HepG2 (cell line): ENCODE measurements around the gene THADA. TPM values are rescaled to one million over a fixed set of nuclear protein-coding genes. Genes with fewer than 3 reads are reported as not detected.

Experiments used
- ATAC-seq: fragments of 200-7000 bp; cut with Tn5 transposase; 3 replicates; pipeline ENCODE4 v1.9.1; 2020; ENCODE audit warnings: mild to moderate bottlenecking, moderate library complexity
- BruUV-seq: library from RNA; stranded (reverse); fragments of 400-500 nt; replicated peaks from 2 replicates; lab custom pipeline; 2021; lab: Mats Ljungman, UMichigan
- CTCF ChIA-PET: fragments of 300-600 bp; formaldehyde crosslinking; extraction: SDS; loops from one replicate; lab custom pipeline; 2021; ENCODE audit warnings: low total read pairs, inconsistent platforms, low intra/inter-chr PET ratio; lab: Yijun Ruan, JAX
- POLR2A ChIA-PET: fragments of 350-600 bp; sonication (Branson Sonifier 250); formaldehyde crosslinking; loops from one replicate; lab custom pipeline; 2020; ENCODE audit warnings: antibody characterized with exemption, inconsistent platforms; lab: Yijun Ruan, JAX
- DNase-seq: peaks from one replicate; pipeline ENCODE4 v3.0.0-alpha.2; 2015; ENCODE audit warnings: low spot score
- FAIRE-seq: peaks from 3 replicates; lab custom pipeline; 2011; peaks lifted over from hg19 to GRCh38; lab: Jason Lieb, UNC
- H2AFZ ChIP-seq: one replicate; pipeline ENCODE4 v1.6.1; 2011; ENCODE audit warnings: low read length, inconsistent platforms
- H3K27ac ChIP-seq: fragments of 300-600 bp; 3 replicates; pipeline ENCODE4 v1.8.0; 2011; ENCODE audit warnings: mixed run types, mild to moderate bottlenecking, mixed read lengths, low read length, inconsistent platforms; ENCODE audit not compliant: insufficient read depth; ENCODE audit errors: extremely low read length
- H3K27me3 ChIP-seq, 2 experiments: fragments of 200-600 bp in 1 of 2; 2 replicates in 1 of 2; 3 replicates in 1 of 2; pipeline versions ENCODE4 v1.6.0 to v1.8.0; 2011; ENCODE audit warnings: low read length in 2 of 2, mild to moderate bottlenecking in 2 of 2, moderate library complexity in 2 of 2, inconsistent platforms in 1 of 2; ENCODE audit not compliant: insufficient read depth in 2 of 2, control insufficient read depth in 1 of 2
- H3K36me3 ChIP-seq, 2 experiments: fragments of 200-600 bp in 1 of 2; replicated peaks in 1 of 2; 2 replicates in 1 of 2; 3 replicates in 1 of 2; pipeline versions ENCODE4 v1.5.1 to v1.8.0; 2011; ENCODE audit warnings: low read length in 2 of 2, inconsistent platforms in 1 of 2; ENCODE audit not compliant: insufficient read depth in 2 of 2, control insufficient read depth in 1 of 2
- H3K4me1 ChIP-seq: 2 replicates; pipeline ENCODE4 v1.5.1; 2012; ENCODE audit warnings: low read length, inconsistent platforms; ENCODE audit not compliant: insufficient read depth
- H3K4me2 ChIP-seq: 2 replicates; pipeline ENCODE4 v1.6.0; 2011; ENCODE audit warnings: low read depth, low read length, inconsistent platforms
- H3K4me3 ChIP-seq, 3 experiments: fragments of 200-600 bp in 1 of 3; sonication (generic), shearing (Covaris generic) in 1 of 3; replicated peaks in 1 of 3; 2 replicates each; pipeline ENCODE4 v1.5.1; 2011 to 2016; ENCODE audit warnings: low read length in 3 of 3, inconsistent platforms in 2 of 3, low read depth in 2 of 3, mild to moderate bottlenecking in 2 of 3, control low read depth in 1 of 3, mixed read lengths in 1 of 3; ENCODE audit not compliant: insufficient read depth in 1 of 3
- H3K79me2 ChIP-seq: one replicate; pipeline ENCODE4 v1.6.1; 2011; ENCODE audit warnings: low read length, inconsistent platforms; ENCODE audit not compliant: insufficient read depth
- H3K9ac ChIP-seq: 2 replicates; pipeline ENCODE4 v1.6.0; 2011; ENCODE audit warnings: mild to moderate bottlenecking, low read depth, low read length, inconsistent platforms; ENCODE audit not compliant: insufficient read depth
- H3K9me3 ChIP-seq: 2 replicates; pipeline ENCODE4 v1.5.1; 2012; ENCODE audit warnings: mild to moderate bottlenecking, low read length
- H4K20me1 ChIP-seq: 2 replicates; pipeline ENCODE4 v1.6.0; 2011; ENCODE audit warnings: inconsistent platforms, mild to moderate bottlenecking, low read length, moderate library complexity; ENCODE audit not compliant: insufficient read depth
- CBX5 ChIP-seq: sonication (generic); formaldehyde crosslinking; IDR thresholded peaks from 2 replicates; pipeline ENCODE4 v1.4.0; 2020; ENCODE audit warnings: missing genetic modification reagents, borderline replicate concordance
- ETV6 ChIP-seq: sonication (generic); formaldehyde crosslinking; conservative IDR thresholded peaks from 2 replicates; pipeline ENCODE4 v1.4.0; 2020; ENCODE audit warnings: missing genetic modification reagents
- KDM5A ChIP-seq: fragments of 200-600 bp; sonication (generic); IDR thresholded peaks from 2 replicates; pipeline ENCODE4 v1.7.0; 2018; ENCODE audit warnings: antibody characterized with exemption, mild to moderate bottlenecking, low read length, borderline replicate concordance
- NKX3-1 ChIP-seq: sonication (generic); formaldehyde crosslinking; IDR thresholded peaks from 2 replicates; pipeline ENCODE4 v1.5.0; 2020; ENCODE audit warnings: missing genetic modification reagents
- ZBTB1 ChIP-seq: sonication (generic); formaldehyde crosslinking; IDR thresholded peaks from 2 replicates; pipeline ENCODE4 v1.4.0; 2020; ENCODE audit warnings: missing genetic modification reagents, borderline replicate concordance
- ZNF260 ChIP-seq: sonication (generic); formaldehyde crosslinking; IDR thresholded peaks from 2 replicates; pipeline ENCODE4 v1.4.0; 2020; ENCODE audit warnings: missing genetic modification reagents, low read depth, mild to moderate bottlenecking, borderline replicate concordance
- ZNF776 ChIP-seq: sonication (generic); formaldehyde crosslinking; IDR thresholded peaks from 2 replicates; pipeline ENCODE4 v1.4.0; 2020; ENCODE audit warnings: mild to moderate bottlenecking, missing genetic modification reagents
- WGBS: methylation state at CpG from one replicate; pipeline ENCODE4 v1.1.6; 2017; ENCODE audit warnings: low lambda C conversion rate; 5-methylcytosine and 5-hydroxymethylcytosine counted together
- in situ Hi-C: cut with HindIII; loops from 2 replicates; pipeline ENCODE4 v1.10.0; 2017; ENCODE audit warnings: low pct_unique_long_range_greater_than_20kb; ENCODE audit not compliant: extremely low pct_ligation_motif_present
- intact Hi-C: fragments of 100-400 bp; cut with micrococcal nuclease; formaldehyde crosslinking; loops from one replicate; pipeline ENCODE4 v1.10.0; 2022; ENCODE audit not compliant: unreplicated experiment
- polyA plus RNA-seq, 8 experiments: library from polyadenylated mRNA; depleted of rRNA in 3 of 8; stranded (reverse) in 7 of 8; unstranded in 1 of 8; fragments of >200 nt; fragmentation: Illumina TruSeq in 4 of 8; extraction: Trizol in 4 of 8; gene quantifications; 2 replicates each; pipeline versions ENCODE4 v1.2.1 to v1.2.3, GENCODE V29; 2011 to 2016; ENCODE audit warnings: low read depth in 4 of 8, missing spikeins in 1 of 8, mixed read lengths in 1 of 8; ENCODE audit not compliant: insufficient read depth in 1 of 8
- total RNA-seq, 5 experiments: library from RNA; depleted of rRNA; stranded (reverse); fragments of >200 nt; fragmentation: Illumina TruSeq; extraction: Trizol; gene quantifications; 2 replicates each; pipeline ENCODE4 v1.2.3, GENCODE V29; 2016; ENCODE audit warnings: low read depth in 1 of 5
- TF ChIP-seq, protein P1 (sequence below): sonication (generic); IDR thresholded peaks from 2 replicates; pipeline ENCODE4 v1.6.1; 2016; ENCODE audit warnings: low read depth, borderline replicate concordance
- TF ChIP-seq, protein P2 (sequence below): sonication (generic); formaldehyde crosslinking; IDR thresholded peaks from 2 replicates; pipeline ENCODE4 v1.5.0; 2020; ENCODE audit warnings: missing genetic modification reagents
- TF ChIP-seq, protein P3 (sequence below): sonication (generic); formaldehyde crosslinking; IDR thresholded peaks from 2 replicates; pipeline ENCODE4 v1.5.1; 2020; ENCODE audit warnings: missing genetic modification reagents, mild to moderate bottlenecking, borderline replicate concordance

THADA gene
- total and polyA plus RNA-seq, 2 of the 13 experiments (the other 11 are each of a cell fraction or from before 2014, with no cell fraction given), result 12.7 to 21.7 TPM

DNA sequence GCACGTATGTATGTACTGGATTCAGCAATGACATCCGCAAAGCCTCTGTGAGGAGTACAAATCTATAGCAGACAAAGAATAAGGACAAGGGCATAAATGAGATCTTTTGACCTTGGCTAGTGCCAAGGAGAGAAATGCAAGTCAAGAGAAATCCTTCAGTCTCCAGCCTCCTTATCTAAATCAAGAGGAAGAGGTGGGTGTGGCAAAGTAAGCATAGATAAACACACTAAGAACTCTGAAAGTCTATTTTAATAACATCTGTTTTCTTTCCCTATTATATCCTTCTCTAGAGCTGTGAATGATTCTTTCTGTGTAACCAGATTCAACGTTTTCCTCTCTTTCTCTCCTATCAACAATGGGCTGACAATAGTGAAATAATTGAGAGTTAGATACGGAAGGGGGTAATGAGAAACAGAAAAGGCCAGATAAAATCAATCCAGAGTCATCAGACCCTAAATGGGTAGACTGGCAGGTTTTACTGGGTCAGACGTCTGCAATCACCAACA is 250.9 kb downstream of the THADA start:
- no peak for DNase-seq
- in situ Hi-C loops (no loop called here), intact Hi-C loops (no loop called here)
- no peak overlapping the region for H3K27ac ChIP-seq
- WGBS, result 95% methylated on average over 5 of the region's 5 CpGs
- ChIA-PET POLR2A (no interaction called here), CTCF (no interaction called here)
- peaks cover 0 to 3% of the 10 kb centered on the region in 2 experiments; a peak in 2 of 5 replicates for H3K36me3 ChIP-seq
- H3K9me3 ChIP-seq, result no peaks in the 10 kb centered on the region
- no TSS peak for BruUV-seq
- H2AFZ ChIP-seq, result no peak overlapping the region
- H4K20me1 ChIP-seq, result no peaks in the 10 kb centered on the region
- peaks cover 35% of the 10 kb centered on the region for H3K4me1 ChIP-seq
- TF ChIP-seq ZNF260 (CRISPR knock-in tag) (no peak), NKX3-1 (CRISPR knock-in tag) (no peak), ZBTB1 (CRISPR knock-in tag) (no peak), ETV6 (CRISPR knock-in tag) (no peak), ZNF776 (CRISPR knock-in tag) (no peak), KDM5A (no peak), CBX5 (CRISPR knock-in tag) (no peak)
- TF ChIP-seq, protein P1, sequence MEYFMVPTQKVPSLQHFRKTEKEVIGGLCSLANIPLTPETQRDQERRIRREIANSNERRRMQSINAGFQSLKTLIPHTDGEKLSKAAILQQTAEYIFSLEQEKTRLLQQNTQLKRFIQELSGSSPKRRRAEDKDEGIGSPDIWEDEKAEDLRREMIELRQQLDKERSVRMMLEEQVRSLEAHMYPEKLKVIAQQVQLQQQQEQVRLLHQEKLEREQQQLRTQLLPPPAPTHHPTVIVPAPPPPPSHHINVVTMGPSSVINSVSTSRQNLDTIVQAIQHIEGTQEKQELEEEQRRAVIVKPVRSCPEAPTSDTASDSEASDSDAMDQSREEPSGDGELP, result no peak
- TF ChIP-seq, protein P2, sequence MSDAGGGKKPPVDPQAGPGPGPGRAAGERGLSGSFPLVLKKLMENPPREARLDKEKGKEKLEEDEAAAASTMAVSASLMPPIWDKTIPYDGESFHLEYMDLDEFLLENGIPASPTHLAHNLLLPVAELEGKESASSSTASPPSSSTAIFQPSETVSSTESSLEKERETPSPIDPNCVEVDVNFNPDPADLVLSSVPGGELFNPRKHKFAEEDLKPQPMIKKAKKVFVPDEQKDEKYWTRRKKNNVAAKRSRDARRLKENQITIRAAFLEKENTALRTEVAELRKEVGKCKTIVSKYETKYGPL (CRISPR knock-in tag), result no peak
- TF ChIP-seq, protein P3, sequence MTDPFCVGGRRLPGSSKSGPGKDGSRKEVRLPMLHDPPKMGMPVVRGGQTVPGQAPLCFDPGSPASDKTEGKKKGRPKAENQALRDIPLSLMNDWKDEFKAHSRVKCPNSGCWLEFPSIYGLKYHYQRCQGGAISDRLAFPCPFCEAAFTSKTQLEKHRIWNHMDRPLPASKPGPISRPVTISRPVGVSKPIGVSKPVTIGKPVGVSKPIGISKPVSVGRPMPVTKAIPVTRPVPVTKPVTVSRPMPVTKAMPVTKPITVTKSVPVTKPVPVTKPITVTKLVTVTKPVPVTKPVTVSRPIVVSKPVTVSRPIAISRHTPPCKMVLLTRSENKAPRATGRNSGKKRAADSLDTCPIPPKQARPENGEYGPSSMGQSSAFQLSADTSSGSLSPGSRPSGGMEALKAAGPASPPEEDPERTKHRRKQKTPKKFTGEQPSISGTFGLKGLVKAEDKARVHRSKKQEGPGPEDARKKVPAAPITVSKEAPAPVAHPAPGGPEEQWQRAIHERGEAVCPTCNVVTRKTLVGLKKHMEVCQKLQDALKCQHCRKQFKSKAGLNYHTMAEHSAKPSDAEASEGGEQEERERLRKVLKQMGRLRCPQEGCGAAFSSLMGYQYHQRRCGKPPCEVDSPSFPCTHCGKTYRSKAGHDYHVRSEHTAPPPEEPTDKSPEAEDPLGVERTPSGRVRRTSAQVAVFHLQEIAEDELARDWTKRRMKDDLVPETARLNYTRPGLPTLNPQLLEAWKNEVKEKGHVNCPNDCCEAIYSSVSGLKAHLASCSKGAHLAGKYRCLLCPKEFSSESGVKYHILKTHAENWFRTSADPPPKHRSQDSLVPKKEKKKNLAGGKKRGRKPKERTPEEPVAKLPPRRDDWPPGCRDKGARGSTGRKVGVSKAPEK (CRISPR knock-in tag), result no peak
- no peaks in the 10 kb centered on the region for H3K79me2 ChIP-seq
- FAIRE-seq, result peak; percentile 23
- no peak overlapping the region for H3K9ac ChIP-seq
- no peak for ATAC-seq
- H3K4me3 ChIP-seq, result no peak overlapping the region
- H3K27me3 ChIP-seq, result no peaks in the 10 kb centered on the region
- H3K4me2 ChIP-seq, result no peak overlapping the region
